IPS DF 6.9 (cell line): Measurements from ENCODE around the gene SFXN5.
"Not testable (repeated sequence)": the region's sequence is repeated elsewhere in the genome, so short reads cannot be mapped to it uniquely, and the experiment has no call there.

Experiments used
- DNase-seq: peaks from one replicate; pipeline ENCODE4 v3.0.0-alpha.2; 2013; ENCODE audit warnings: low read depth, low spot score
- H3K27ac ChIP-seq: one replicate; pipeline ENCODE4 v1.5.1; 2013; ENCODE audit warnings: low read length, control low read depth
- H3K27me3 ChIP-seq: 2 replicates; pipeline ENCODE4 v1.6.1; 2013; ENCODE audit warnings: mild to moderate bottlenecking, low read length; ENCODE audit not compliant: control insufficient read depth, insufficient read depth
- H3K36me3 ChIP-seq: 2 replicates; pipeline ENCODE4 v1.6.1; 2013; ENCODE audit warnings: low read length; ENCODE audit not compliant: control insufficient read depth, insufficient read depth
- H3K4me1 ChIP-seq: 2 replicates; pipeline ENCODE4 v1.6.1; 2013; ENCODE audit warnings: low read length; ENCODE audit not compliant: control insufficient read depth, insufficient read depth
- H3K4me3 ChIP-seq: 2 replicates; pipeline ENCODE4 v1.5.1; 2013; ENCODE audit warnings: mild to moderate bottlenecking, low read length
- H3K9me3 ChIP-seq: 2 replicates; pipeline ENCODE4 v1.6.1; 2013; ENCODE audit warnings: low read length, inconsistent platforms; ENCODE audit not compliant: control insufficient read depth, insufficient read depth
- WGBS: extraction: QIAGEN DNeasy Blood & Tissue Kit; methylation state at CpG from one replicate; pipeline ENCODE4 v1.1.7; 2013; ENCODE audit warnings: mixed read lengths, missing lambda C conversion rate; ENCODE audit not compliant: insufficient read length, insufficient coverage; 5-methylcytosine and 5-hydroxymethylcytosine counted together

The SFXN5 gene, protein sequence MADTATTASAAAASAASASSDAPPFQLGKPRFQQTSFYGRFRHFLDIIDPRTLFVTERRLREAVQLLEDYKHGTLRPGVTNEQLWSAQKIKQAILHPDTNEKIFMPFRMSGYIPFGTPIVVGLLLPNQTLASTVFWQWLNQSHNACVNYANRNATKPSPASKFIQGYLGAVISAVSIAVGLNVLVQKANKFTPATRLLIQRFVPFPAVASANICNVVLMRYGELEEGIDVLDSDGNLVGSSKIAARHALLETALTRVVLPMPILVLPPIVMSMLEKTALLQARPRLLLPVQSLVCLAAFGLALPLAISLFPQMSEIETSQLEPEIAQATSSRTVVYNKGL

DNA sequence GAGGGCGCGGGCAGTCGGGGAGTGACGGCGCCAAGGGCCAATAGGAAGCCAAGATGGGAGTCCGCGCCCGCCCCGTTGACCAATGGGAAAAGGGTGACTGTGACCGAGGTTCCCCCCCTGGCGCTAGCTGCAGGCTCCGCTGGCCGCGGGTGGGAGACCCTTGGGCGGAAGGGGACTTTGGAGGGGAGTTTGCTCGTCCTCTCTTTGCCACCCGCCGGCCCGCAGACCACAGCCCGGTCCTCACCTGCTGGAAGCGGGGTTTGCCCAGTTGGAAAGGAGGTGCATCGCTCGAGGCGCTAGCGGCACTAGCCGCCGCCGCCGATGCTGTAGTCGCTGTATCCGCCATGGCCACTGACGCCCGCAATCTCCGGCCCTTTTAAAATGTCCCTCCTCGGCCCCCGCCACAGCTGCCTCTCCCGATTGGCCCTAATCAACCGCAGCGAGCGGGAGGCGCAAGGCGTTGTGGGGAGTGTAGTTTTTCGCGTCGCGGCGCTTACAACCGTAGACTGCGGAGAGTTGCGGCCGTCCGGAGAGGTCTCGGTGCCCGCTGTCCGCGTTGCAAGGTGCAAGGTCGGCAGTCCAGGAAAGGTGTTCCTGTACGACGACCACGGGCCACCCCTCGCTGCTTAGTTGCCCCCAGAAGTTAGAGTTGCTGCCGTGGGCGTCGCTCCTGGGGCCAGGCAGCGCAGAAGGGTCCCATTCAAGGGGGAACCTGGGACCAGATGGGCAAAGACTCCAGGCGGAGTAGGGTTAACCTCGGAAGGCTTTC is at the start of gene SFXN5:
Gene SFXN5 (minus strand): TSS at position 353 of the 769 bp plus-strand sequence. CDS start 7 bp downstream, at position 346.
- DNase-seq, result peak; percentile 91
- Histone ChIP-seq H3K4me1 (peaks cover 2% of the 10 kb centered on the region; the same call in 1 of the 2 replicates), H3K27ac (no peak within 1 kb of the TSS), H3K27me3 (no peaks in the 10 kb centered on the region), H3K9me3 (no peaks in the 10 kb centered on the region), H3K4me3 (peak within 1 kb of the TSS; percentile 92), H3K36me3 (no peaks in the 10 kb centered on the region)
- WGBS, result no CpG with 5 or more reads among the region's 67 CpGs

DNA sequence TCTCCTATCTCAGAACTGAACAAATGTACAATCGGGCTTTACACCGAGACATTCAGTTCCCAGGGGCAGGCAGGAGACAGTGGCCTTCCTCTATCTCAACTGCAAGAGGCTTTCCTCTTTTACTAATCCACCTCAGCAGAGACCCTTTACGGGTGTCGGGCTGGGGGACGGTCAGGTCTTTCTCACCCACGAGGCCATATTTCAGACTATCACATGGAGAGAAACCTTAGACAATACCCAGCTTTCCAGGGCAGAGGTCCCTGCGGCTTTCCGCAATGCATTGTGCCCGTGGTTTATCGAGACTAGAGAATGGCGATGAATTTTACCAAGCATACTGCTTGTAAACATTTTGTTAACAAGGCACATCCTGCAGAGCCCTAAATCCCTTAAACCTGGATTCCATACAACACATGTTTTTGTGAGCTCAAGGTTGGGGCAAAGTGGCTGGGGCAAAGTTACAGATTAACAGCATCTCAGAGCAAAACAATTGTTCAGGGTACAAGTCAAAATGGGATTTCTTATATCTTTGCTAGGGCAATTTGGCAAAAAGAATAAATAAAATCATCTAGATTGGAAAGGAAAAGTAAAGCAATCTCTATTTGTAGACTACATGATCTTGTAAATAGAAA is 48.2 kb upstream of the SFXN5 start:
- no CpG with 5 or more reads among the region's 11 CpGs for WGBS
- H3K9me3 ChIP-seq, H3K4me1 ChIP-seq, H3K36me3 ChIP-seq, H3K4me3 ChIP-seq, H3K27ac ChIP-seq, DNase-seq, H3K27me3 ChIP-seq: not testable (repeated sequence)

DNA sequence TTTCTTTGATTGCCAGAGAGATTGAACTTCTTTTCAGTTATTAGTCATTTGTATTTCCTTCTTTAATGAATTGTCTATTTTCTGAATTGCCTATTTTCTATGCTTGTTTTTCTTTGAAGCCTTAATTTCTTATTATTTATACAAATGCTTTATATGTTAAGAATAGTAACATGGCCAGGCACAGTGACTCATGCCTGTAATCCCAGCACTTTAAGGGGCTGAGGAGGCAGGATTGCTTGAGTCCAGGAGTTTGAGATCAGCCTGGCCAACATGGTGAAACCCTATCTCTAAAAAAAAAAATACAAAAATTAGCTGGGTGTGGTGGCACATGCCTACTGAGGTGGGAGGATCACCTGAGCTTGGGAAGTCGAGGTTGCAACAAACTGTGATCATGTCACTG is 45.9 kb upstream of the SFXN5 start:
- H3K27me3 ChIP-seq, result no peaks in the 10 kb centered on the region
- H3K4me1 ChIP-seq, result no peaks in the 10 kb centered on the region
- no peaks in the 10 kb centered on the region for H3K9me3 ChIP-seq
- H3K27ac ChIP-seq, result no peak overlapping the region
- H3K4me3 ChIP-seq, result no peak overlapping the region
- no peak for DNase-seq
- no peaks in the 10 kb centered on the region for H3K36me3 ChIP-seq
- no CpG with 5 or more reads among the region's 1 CpG for WGBS

DNA sequence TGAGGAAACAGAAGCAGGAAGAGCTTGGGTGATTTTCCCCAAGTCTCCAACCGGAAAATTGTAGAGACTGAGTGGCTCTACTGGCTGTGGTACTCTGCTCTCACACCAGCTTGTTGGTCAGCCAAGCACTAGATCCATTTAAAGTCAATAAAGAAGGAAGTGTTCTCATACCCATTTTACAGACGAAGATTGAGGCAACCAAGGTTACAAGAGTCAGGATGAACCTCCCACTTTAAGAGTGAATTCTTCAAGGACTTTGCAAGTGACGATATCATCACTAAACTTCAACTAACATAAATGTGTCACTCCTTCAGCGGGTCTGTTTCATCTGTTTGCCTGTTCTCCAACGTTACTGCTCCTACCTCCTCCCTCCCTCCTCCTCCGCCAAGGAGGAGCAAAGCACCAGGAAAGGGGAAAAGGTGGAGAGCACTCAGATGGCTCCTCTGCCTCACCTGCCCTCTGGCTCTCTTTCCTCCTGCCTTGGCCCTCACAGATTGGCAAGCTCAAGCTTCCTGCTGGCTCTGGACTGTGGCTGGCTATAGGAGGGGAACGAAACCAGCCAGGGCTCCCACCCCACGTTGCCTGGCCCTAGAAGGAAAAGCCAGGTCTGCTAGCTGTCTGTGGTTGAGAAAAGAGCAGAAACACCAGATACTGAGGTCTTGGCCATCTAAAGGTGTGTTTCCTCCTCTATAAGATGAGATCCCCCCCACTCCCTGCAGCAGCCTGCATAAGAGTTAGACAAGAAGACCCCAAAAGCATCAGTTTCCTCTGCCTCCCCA is 44.9 kb upstream of the SFXN5 start:
- H3K9me3 ChIP-seq, result no peaks in the 10 kb centered on the region
- no peak overlapping the region for H3K27ac ChIP-seq
- no peaks in the 10 kb centered on the region for H3K36me3 ChIP-seq
- no peak for DNase-seq
- 0 out of 2 replicates have a peak, but pooled peaks cover 1% of the 10 kb centered on the region for H3K4me1 ChIP-seq
- no peaks in the 10 kb centered on the region for H3K27me3 ChIP-seq
- no peak overlapping the region for H3K4me3 ChIP-seq
- WGBS, result no CpG with 5 or more reads among the region's 8 CpGs

DNA sequence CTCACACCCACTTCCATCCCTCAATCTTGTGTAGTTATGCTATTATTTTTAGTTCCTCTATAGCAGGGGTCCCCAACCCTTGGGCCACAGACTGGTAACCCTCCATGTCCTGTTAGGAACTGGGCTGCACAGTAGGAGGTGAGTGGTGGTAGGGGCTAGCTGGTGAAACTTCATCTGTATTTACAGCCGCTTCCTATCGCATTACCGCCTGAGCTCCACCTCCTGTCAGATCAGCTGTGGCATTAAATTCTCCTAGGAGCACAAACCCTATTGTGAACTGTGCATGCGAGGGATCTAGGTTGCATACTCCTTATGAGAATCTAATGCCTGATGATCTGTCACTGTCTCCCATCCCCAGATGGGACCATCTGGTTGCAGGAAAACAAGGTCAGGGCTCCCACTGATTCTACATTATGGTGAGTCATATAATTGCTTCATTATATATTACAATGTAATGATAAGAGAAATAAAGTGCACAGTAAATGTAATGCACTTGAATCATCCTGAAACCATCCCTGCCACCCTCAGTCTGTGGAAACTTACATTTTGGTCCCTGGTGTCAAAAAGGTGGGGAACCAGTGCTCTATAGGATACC is 42.9 kb upstream of the SFXN5 start:
- Histone ChIP-seq H3K36me3 (no peaks in the 10 kb centered on the region), H3K4me3 (no peak overlapping the region), H3K9me3 (no peaks in the 10 kb centered on the region), H3K4me1 (peaks cover 8% of the 10 kb centered on the region), H3K27ac (no peak overlapping the region), H3K27me3 (no peaks in the 10 kb centered on the region)
- DNase-seq, result no peak
- WGBS, result no CpG with 5 or more reads among the region's 4 CpGs

DNA sequence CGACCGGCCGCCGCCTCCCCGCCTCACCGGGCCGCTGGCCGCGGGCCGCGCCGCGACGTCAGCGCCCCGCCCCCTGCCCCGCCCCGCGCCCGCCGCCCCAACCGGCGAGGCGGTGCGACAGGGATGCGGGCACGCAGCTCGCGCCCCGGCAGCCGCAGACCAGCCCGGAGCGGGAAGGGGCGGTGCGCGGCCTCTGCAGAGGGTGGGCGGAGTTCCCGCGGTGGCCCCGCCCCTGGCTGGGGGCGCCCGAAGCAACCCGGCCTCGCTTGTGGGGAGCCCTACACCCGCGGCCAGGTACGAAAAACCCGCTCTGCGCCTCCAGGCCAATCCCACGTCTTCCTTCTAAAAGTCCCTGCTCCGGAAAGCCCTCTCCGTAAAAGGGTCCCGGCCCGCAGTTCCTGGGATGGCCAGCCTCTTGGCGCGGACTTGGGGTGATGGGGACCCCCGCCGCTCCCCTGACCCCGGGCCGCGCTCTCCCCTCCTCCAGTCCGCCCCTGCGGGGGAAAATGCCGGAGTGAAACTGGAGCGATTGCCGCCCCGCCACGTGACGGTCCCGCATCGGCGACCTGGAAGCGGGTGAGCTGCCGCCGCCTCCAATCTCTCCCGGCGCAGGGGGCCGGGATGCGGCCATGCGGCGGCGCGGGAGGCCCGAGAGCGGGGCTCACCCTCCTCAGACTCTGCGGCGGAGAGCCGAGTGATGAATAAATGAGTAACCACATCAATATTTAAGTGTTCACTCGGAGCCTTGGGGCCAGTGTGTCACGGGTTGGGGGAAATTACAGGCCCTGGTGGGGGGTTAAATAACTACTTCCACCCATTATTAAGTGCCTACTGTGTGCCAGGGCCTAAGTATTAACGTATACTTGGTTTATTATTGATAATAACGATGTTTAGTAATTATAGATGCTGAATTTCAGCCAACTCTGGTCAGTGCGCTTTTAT is 41.7 kb upstream of the SFXN5 start, which contains the start of gene RAB11FIP5:
Gene RAB11FIP5 (minus strand): TSS at position 36 of the 942 bp plus-strand sequence. CDS start 171 bp downstream, outside the sequence.
- H3K4me3 ChIP-seq, result peak within 1 kb of the TSS; percentile 62
- no peaks in the 10 kb centered on the region for H3K27me3 ChIP-seq
- no peaks in the 10 kb centered on the region for H3K9me3 ChIP-seq
- H3K4me1 ChIP-seq, result peaks cover 8% of the 10 kb centered on the region
- H3K36me3 ChIP-seq, result no peaks in the 10 kb centered on the region
- H3K27ac ChIP-seq, result no peak within 1 kb of the TSS
- no CpG with 5 or more reads among the region's 93 CpGs for WGBS
- peak; percentile 50 for DNase-seq

DNA sequence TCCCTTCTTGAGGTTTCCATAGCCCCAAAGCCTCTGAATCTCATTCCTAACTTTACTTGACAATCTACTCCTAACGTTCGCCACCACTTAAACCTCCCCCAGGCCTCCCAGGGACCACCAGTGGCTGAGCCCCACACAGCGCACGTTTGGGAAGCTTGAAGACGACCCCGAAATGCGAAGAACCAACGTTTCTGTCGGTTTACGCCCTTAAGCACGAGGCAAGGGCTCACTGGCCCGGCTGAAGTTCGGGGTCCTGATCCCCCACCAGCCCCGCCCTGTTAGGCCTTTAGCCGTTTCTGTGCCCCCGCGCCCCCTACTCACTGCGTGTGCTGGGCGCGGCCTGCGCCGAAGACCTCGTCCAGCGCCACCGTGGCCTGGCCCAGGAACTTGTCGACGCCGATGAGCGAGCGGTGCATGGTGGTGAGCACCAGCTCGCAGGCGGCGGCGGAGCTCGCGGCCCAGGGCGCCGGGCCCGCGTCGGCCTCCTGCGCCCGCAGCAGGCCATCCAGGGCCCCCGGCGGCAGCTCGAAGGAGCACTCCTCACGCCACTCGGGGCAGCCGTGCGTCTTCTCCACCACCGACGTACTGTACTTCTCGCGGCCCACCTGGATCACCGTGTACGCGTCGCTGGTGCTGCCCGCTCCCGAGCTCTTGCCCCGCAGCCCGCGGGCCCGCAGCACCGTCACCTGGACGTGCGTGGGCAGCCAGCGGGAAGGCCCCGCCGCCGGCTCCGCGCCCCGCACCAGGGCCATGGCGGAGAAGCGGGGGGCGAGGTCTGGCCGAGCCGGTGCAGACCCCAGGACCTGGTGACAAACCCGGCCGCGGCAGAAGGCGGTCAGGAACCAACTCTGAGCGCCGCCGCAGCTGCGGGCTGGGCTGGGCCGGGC is 40.8 kb upstream of the SFXN5 start:
- peaks cover 8% of the 10 kb centered on the region for H3K4me1 ChIP-seq
- peak overlapping the region; percentile 62 for H3K4me3 ChIP-seq
- no peak for DNase-seq
- no peaks in the 10 kb centered on the region for H3K9me3 ChIP-seq
- no peaks in the 10 kb centered on the region for H3K27me3 ChIP-seq
- no peaks in the 10 kb centered on the region for H3K36me3 ChIP-seq
- no peak overlapping the region for H3K27ac ChIP-seq
- WGBS, result no CpG with 5 or more reads among the region's 88 CpGs

DNA sequence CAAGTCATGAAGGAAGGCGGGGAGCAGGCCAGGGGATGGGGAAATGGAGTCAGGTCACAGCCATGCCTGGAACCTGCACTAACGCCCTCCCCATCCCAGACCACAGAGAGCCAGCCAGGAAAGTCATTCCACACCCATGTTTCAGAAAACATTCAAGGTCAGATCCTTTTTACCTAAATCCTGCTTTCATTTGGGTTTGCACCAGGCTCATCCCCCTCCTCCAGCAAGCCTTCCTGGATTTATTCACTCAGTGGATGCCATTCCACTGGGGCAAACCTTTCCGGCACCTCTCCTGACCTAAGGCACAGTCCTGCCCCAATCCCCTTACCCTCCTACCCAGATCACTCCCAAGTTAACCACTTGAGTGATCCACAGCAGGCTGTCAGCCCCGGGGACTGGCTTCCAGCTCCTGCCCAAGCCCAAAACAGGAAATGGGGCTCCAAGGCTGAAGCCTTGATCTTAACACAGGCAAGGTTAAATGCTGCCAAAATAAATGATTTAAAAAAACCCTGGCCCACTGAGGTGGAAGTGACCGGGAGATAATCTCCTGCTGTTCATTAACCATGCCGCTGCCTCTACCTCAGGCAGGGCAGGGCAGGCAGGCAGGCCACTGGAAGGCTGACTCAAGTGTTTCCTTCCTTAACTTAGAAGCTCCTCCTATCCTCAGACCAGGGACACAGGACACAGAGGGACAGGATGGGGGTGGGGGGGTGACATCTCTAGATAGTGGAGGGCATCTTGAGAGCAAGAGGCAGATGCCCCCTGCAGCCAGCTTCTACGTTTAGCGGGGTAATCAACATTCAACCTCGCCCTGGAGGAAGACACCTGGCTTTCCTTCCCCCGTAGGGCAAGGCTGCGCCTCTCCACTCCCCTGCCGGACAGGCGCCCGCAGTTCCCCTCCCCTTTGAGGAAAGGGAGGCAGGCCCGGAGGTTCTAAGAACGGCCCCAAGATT is 39.8 kb upstream of the SFXN5 start:
- no peak for DNase-seq
- no peak overlapping the region for H3K27ac ChIP-seq
- no peaks in the 10 kb centered on the region for H3K36me3 ChIP-seq
- H3K4me3 ChIP-seq, result peak overlapping the region; percentile 62; the same call in 1 of the 2 replicates
- no peaks in the 10 kb centered on the region for H3K27me3 ChIP-seq
- WGBS, result no CpG with 5 or more reads among the region's 16 CpGs
- H3K4me1 ChIP-seq, result peaks cover 8% of the 10 kb centered on the region
- no peaks in the 10 kb centered on the region for H3K9me3 ChIP-seq
